ENCODE data around the gene SUN5.
"Not testable (repeated sequence)": the region's sequence is repeated elsewhere in the genome, so short reads cannot be mapped to it uniquely, and the experiment has no call there.

The SUN5 gene

GRCh38 chr20:32962646-32963045 is 41.6 kb downstream of the SUN5 start:
- DNase-seq, result not testable (repeated sequence)

DNA sequence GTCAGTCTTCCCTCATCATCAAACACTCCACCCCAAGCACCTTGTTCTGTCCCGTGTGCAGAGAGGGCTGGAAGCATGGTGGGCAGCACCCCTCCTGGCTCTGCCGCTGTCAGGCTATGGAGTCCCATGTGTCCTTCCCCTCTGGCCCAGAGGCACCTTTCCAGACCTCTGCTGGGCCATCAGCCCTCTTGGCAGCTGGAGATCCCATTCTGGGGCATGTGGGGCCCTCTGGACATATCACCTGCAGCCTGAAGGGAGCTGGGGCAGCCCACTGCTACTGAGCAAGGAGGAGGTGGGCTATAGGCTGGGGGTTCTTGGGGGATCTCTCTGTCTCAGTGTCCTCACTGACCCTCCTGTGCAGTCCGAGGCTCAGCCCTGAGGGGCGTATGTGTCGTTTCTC is 42.2 kb downstream of the SUN5 start:
- no peak for DNase-seq

DNA sequence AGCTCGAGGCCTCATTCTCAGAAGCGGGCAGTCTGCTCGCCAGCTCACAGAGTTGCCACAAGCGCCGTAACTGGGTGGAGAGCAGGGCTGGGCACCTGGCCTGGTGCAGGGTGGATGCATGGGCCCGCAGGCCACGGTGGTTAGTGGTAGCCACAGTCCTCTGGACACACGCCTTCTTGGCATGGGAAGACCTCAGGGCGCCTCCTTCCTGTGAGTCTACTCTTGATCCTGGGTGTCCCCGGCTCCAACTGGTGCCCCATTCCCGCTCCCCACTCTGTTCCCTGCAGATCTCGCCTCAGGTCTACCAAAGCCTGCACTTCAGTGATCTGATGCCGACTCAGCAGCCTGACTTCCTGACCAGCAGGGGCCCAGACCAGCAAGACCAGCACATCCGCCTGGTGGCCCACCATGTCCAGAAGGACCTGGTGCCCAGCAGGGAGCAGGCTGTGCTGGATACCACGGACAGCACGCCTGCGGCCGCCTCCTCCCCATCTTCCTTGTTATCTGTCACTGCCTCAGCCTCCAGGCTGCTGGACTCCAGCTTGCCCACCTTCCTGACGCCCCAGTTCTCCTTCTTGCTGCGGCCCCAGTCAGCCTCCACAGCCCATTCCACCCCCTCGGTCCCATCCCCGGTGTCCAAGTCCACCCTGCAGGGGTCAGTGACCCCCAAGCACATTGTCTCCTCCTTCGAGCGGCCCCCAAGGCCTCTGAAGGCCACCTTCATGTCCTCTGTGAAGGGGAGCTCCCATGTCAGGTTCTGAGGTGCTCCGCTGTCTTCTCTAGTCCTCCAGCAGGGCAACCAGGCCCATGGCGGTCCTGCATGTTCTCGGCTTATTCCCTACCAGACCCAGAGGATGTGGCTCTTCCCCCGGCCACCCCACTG is 43.1 kb downstream of the SUN5 start:
- DNase-seq, result no peak

GRCh38 chr20:32960222-32960518 is 44.1 kb downstream of the SUN5 start:
- no peak for DNase-seq

DNA sequence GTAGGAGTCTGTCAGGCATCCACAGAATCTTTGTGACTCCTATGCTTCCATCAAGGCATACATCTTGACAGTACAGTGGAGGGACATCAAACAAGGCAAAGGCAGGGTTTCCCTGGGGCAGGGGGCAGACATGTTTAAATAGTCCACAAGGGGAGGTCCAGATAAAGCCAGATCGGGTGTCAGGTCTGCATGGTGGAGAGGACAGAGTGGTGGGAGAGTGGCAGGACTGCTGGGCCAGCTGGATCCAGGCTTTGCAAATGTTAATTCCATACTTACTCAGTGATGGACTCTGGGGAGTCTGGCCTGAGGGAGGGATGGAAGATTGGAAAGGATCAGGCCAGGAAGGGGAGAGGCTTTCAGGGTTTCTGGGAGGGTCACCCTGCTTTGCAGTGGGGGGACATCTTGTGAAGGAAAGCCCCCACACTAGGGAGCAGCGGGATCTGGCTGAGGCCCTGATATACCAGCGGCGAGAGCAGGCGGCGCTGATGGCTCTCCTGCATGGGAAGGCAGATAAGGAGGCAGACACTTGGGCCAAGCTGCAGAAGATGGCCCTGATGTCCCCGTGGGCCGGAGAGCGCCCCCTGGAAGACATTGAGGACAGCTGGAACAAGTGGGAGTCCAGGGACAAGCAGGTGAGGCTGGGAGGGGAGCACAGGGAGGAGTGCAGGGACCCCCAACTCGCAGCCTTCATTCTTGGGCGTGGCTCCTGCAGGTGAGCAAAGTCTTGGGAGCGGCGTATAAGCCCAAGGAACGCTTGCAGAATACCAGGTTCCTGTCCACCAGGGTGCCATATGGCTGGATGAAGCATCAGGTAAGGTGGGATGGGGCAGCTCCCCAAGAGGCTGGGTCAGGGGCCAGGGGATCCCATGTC is 44.6 kb downstream of the SUN5 start:
- no peak for DNase-seq

DNA sequence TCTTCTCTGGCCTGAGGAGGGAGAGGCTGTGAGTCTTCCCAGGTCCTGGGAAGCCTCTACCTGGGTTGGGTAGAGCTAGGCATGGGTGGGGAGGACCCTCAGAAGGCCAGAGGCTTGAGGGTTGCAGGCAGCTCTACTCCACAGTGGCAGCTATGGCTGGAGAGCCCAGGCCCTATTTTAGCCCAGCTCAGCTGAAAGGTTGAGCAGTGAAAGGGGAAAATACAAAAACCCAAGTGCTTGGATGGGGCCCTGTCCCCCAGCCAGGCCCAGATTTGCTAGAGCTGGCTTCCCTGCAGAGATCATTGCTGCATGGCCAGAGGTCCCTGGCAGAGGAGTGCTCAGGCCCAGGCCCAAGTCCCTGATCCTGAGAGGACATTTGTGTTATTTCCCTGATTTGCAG is 45.7 kb downstream of the SUN5 start:
- no peak for DNase-seq

DNA sequence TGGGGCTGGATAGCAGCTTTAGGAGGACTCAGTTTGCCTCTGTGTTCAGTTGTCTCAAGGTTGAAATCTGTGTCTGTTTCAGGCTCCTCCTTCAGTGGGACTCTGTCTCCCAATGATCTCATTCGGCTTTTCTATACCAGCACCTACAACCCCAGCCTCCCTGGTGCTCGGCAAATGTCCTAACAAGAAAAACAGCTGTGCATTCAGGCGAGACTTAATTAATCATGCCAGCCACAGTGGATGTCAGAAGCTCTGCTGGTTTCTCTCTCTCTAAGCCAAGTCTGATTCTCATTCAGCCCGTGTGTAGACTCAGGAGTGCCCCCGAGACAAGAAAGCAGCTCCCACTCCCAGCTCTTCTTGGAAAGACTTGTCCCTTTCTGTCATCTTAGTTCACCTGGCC is 46.8 kb downstream of the SUN5 start:
- DNase-seq, result no peak

DNA sequence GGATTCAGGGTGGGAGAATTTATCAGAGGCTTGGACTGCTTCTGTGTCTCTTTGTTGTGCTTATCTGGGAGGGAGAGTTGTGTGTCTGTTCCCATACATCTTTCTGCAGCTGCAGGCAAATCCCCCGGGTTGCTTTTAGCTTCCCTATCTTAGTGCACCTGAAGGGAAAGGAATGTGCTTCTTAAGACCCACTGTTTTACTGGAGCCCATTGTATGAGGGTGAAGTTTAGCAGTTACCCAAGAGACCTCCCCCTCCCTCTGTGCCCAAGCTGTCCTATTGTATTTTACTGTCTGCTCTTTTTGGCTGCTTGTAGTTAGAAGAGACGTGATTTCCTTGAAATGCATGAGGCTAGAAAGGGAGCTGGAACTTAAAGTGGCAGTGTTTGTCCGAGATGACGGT is 53.7 kb downstream of the SUN5 start:
- DNase-seq, result not testable (repeated sequence)

DNA sequence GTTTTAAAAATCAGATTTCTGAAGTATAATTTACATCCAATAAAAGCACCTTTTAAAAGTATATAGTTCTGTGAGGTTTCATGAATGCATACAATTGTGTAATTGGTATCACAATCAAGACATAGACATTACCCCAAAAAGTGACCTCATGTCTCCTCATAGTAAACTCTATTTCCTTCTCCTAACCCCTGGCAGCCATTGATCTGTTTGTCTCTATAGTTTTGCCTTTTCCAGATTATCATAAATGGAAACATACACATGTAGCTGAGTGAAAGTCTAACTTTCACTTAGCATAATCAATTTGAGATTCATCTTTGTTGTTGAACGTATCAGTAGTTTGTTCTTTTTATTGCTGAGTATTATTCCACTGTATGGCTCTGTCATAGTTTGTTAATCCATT is 57.6 kb downstream of the SUN5 start:
- no peak for DNase-seq

GRCh38 chr20:32945710-32946221 is 58.5 kb downstream of the SUN5 start:
- no peak for DNase-seq

DNA sequence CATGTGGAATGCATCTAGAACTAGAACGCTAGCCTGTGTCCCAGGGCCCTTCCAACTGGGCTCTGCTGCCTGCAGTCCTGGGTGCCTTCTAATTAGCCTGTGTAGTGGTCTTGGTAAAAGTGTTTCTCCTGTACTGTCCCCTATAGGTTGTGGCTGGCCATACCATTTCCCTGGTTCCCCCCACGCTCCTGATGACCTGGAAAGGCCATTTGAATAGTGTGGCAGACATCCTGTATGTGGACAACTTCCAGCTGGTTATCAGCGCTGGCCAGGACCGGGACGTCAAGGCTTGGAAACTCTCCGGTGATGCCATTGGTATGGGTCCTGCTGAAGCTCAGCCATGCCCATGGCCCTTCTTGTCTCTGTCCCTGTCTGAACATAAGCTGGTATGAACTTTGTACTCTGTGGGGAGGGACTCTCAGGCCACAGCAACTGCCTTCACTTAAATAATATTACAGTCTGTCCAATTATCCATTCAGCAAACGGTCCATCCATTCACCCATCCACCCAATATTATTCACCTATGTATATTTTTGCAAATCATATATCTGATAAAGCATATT is 60.7 kb downstream of the SUN5 start:
- DNase-seq, result no peak

DNA sequence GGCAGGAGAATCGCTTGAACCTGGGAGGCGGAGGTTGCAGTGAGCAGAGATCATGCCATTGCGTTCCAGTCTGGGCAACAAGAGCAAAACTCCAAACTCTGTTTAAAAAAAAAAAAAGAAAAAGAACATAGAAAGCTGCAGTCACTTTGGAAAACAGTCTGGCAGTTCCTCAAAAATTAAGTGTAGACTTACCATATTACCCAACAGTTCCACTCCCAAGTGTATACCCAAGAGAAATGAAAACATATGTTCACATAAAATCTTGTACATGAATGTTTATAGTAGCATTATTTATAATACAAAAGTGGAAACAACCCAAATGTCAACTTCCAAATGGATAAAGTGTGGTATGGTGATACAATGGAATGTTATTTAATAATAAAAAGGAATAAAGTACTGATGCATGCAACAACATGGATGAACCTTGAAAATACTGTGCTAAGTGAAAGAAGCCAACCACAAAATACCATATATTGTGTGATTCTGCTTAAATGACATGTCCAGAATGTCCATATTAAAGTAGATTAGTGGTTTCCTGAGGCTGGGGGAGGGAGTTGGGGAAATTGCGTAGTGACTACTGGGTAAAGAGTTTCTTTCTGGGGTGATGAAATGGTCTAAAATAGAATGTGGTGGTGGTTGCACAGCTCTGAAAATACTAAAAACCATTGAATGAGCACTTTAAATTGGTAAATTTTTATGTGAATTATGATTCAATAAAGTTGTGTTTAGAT is 62.9 kb downstream of the SUN5 start:
- DNase-seq, result no peak

DNA sequence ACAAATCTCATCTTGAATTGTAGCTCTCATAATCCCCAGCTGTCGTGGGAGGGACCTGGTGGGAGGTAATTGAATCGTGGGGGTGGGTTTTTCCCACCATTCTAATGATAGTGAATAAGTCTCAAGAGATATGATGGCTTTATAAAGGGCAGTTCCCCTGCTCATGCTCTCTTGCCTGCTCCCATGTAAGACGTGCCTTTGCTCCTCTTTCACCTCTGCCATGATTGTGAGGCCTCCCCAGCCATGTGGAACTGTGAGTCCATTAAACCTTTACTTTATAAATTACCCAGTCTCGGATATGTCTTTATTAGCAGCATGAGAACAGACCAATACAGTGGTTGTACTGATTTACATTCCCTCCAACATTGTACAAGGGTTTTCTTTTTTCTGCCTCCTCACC is 69.7 kb downstream of the SUN5 start:
- no peak for DNase-seq

Measured in KG1 (cell line).